Measurements from ENCODE around the gene FOXO3. TPM values are rescaled to one million over a fixed set of nuclear protein-coding genes. Genes with fewer than 3 reads are reported as not detected.

Gene FOXO3
- total and polyA plus RNA-seq, 2 of the 8 experiments (the other 6 are each of a cell fraction or from before 2014, with no cell fraction given) = 13.1 to 19.3 TPM

- Histone ChIP-seq H4K5ac (ENCODE audit: insufficient read length, low read depth, low read length) (no peak overlapping the region), H2BK120ac (replicated peaks; ENCODE audit: low read depth, low read length) (no peak overlapping the region), H3K23ac (ENCODE audit: insufficient read length) (no peak overlapping the region), H3K79me1 (ENCODE audit: low read depth, low read length) (peaks cover 2% of the 10 kb centered on the region), H3K14ac (ENCODE audit: insufficient read length) (no peak overlapping the region), H3K27me3 (replicated peaks in 1 of 4; ENCODE audit: control insufficient read depth in 3 of 4, extremely low read depth in 1 of 4, insufficient read depth in 3 of 4, low read length in 3 of 4) (no peaks in the 10 kb centered on the region), H4K20me1 (replicated peaks in 1 of 2; ENCODE audit: control insufficient read depth in 1 of 2, insufficient read depth in 2 of 2, low read length in 2 of 2) (peaks cover 2 to 4% of the 10 kb centered on the region in 2 experiments), H3K56ac (replicated peaks; ENCODE audit: insufficient read length, low read depth, low read length) (no peak overlapping the region), H2BK12ac (ENCODE audit: low read depth, low read length) (no peak overlapping the region), H2BK15ac (ENCODE audit: low read length) (no peak overlapping the region), H3K9ac (replicated peaks in 1 of 4; ENCODE audit: extremely low read depth in 1 of 4, low read depth in 3 of 4, low read length in 3 of 4) (peak overlapping the region in 1 of 4 experiments; percentile 17; a peak in 1 of 7 replicates), H3K18ac (ENCODE audit: extremely low read depth, low read length) (no peak overlapping the region), H3K4ac (replicated peaks; ENCODE audit: insufficient read length, low read depth, low read length) (no peak overlapping the region), H3K27ac (ENCODE audit: low read depth, low read length) (no peak overlapping the region), H3K9me3 (ENCODE audit: insufficient read depth in 2 of 2, low read depth in 1 of 2, low read length in 1 of 2) (no peaks in the 10 kb centered on the region), H2AK5ac (ENCODE audit: low read depth, low read length) (no peak overlapping the region), H4K91ac (replicated peaks; ENCODE audit: insufficient read length, low read length) (no peak overlapping the region), H3K4me2 (ENCODE audit: insufficient read depth in 1 of 2, low read depth in 2 of 2, low read length in 2 of 2) (no peak overlapping the region; a peak in 1 of 4 replicates), H3K4me1 (replicated peaks in 1 of 4; ENCODE audit: control insufficient read depth in 3 of 4, insufficient read depth in 4 of 4, low read length in 3 of 4) (peaks cover 5 to 14% (median 11%) of the 10 kb centered on the region in 4 experiments; a peak in 6 of 7 replicates), H2BK5ac (ENCODE audit: low read depth, low read length) (no peak overlapping the region), H2BK20ac (ENCODE audit: low read length) (no peak overlapping the region), H3K36me3 (ENCODE audit: control insufficient read depth in 2 of 4, insufficient read depth in 4 of 4, low read length in 3 of 4) (no peaks in the 10 kb centered on the region), H3K4me3 (ENCODE audit: extremely low read depth in 1 of 4, insufficient read depth in 2 of 4, low read depth in 3 of 4, low read length in 4 of 4) (no peak overlapping the region), H3K23me2 (ENCODE audit: low read depth, low read length) (no peaks in the 10 kb centered on the region), H2AFZ (ENCODE audit: low read length) (no peak overlapping the region), H4K8ac (ENCODE audit: extremely low read depth, insufficient read depth, low read length) (no peak overlapping the region), H3K79me2 (ENCODE audit: control insufficient read depth in 1 of 2, insufficient read depth in 2 of 2, low read length in 2 of 2) (peaks cover 3 to 89% of the 10 kb centered on the region in 2 experiments)
- CTCF ChIA-PET (ENCODE audit: partially characterized antibody) = interaction anchor here (2.4 kb wide), 1 partner anchor 16 kb away, joined by 7 read pairs; no protein-coding TSS in a partner anchor
- FAIRE-seq (no peak), DNase-seq (ENCODE audit: low read depth in 1 of 2, low spot score in 2 of 2) (no peak)
- TF ChIP-seq EZH2 (IDR thresholded peaks at IDR 0.05; ENCODE audit: low read depth, low read length, severe bottlenecking) (no peak), USF2 (IDR thresholded peaks at IDR 0.05; ENCODE audit: low read length) (no peak), POLR2A (IDR thresholded peaks at IDR 0.05; ENCODE audit: control extremely low read depth in 1 of 2, low read depth in 2 of 2, low read length in 2 of 2) (no peak), CTBP2 (IDR thresholded peaks at IDR 0.05; ENCODE audit: borderline replicate concordance, insufficient read depth, insufficient read length, low read length) (no peak), TAF1 (IDR thresholded peaks at IDR 0.05; ENCODE audit: low read depth, low read length) (no peak), RAD21 (IDR thresholded peaks at IDR 0.05 in 1 of 2, conservative IDR thresholded peaks at IDR 0.05 in 1 of 2; ENCODE audit: low read depth in 2 of 2, low read length in 2 of 2) (no peak)
- POLR2A ChIA-PET (ENCODE audit: partially characterized antibody) = interaction anchor here (1.9 kb wide), 1 partner anchor 9 kb away, joined by 6 read pairs; no protein-coding TSS in a partner anchor
- 81% methylated on average over 1 of the region's 1 CpG; no CpG with 5 or more reads in 1 of the 2 experiments for WGBS, 2 experiments (ENCODE audit: extremely low coverage in 1 of 2, insufficient coverage in 1 of 2, insufficient read length in 1 of 2, insufficient replicate concordance in 2 of 2, low coverage in 1 of 2, low lambda C conversion rate in 2 of 2, missing lambda C conversion rate in 1 of 2)
Observed at GRCh38 chr6:108581932-108582475, 21.3 kb downstream of the FOXO3 start.
